ENCODE measurements around the gene GDF7. TPM values are rescaled to one million over a fixed set of nuclear protein-coding genes. Genes with fewer than 3 reads are reported as not detected.
A peak's percentile ranks its signal among the peaks of the same experiment; 100 is the strongest.

GDF7 gene
- total and polyA plus RNA-seq, 10 of the 15 experiments (the other 5 are each of a cell fraction or from before 2014, with no cell fraction given) = 0.02 to 0.11 (median 0.04) TPM; not detected in 1

GRCh38 chr2:20635113-20635510 lies 31.8 kb upstream of the GDF7 start (continued):
- TF ChIP-seq PBX3 (IDR thresholded peaks at IDR 0.05; ENCODE audit: insufficient replicate concordance, low read depth, low read length) (no peak), POU2F2 (IDR thresholded peaks at IDR 0.05; ENCODE audit: borderline replicate concordance, low read depth, low read length) (no peak), SP1 (IDR thresholded peaks at IDR 0.05; ENCODE audit: low read depth, low read length) (no peak)

GRCh38 chr2:20635675-20636584 lies 31.0 kb upstream of the GDF7 start:
- ChIA-PET POLR2A (interaction anchor here (1.2 to 3.3 kb wide), 2 partner anchors 40 to 191 kb away, joined by 6 to 13 read pairs; no protein-coding TSS in a partner anchor), RAD21 (ENCODE audit: unreplicated experiment) (interaction anchor here (0.7 to 6.3 kb wide), 9 partner anchors 14 to 293 kb away, joined by 3 to 107 read pairs (median 3); partner anchors contain the start of genes HS1BP3 and RHOB), CTCF (interaction anchor here (0.6 to 7.9 kb wide), 23 partner anchors 11 to 255 kb away, joined by 3 to 119 read pairs (median 4); partner anchors contain the start of genes HS1BP3 and RHOB), SMC1A (ENCODE audit: uncharacterized antibody, unreplicated experiment) (interaction anchor here (0.8 to 6.0 kb wide), 9 partner anchors 18 to 224 kb away, joined by 4 to 56 read pairs (median 5); partner anchors contain the start of gene RHOB)
- Histone ChIP-seq H4K20me1 (ENCODE audit: control insufficient read depth, insufficient read depth) (no peaks in the 10 kb centered on the region), H3K36me3 (ENCODE audit: control insufficient read depth in 2 of 2, insufficient read depth in 2 of 2, low read length in 1 of 2) (no peaks in the 10 kb centered on the region; a peak in 2 of 4 replicates), H3K9me3 (replicated peaks; ENCODE audit: control insufficient read depth, insufficient read depth, low read length) (no peaks in the 10 kb centered on the region), H3K27ac (ENCODE audit: control insufficient read depth, insufficient read depth) (no peak overlapping the region), H2AFZ (ENCODE audit: control insufficient read depth, low read depth, low read length) (no peak overlapping the region), H3K4me3 (no peak overlapping the region), H3K79me2 (ENCODE audit: control insufficient read depth, insufficient read depth, low read length) (no peaks in the 10 kb centered on the region), H3K4me2 (ENCODE audit: control insufficient read depth, insufficient read depth) (no peak overlapping the region), H3K4me1 (ENCODE audit: control insufficient read depth, insufficient read depth, low read length) (peaks cover 17% of the 10 kb centered on the region), H3K27me3 (replicated peaks in 1 of 2; ENCODE audit: control insufficient read depth in 2 of 2, insufficient read depth in 2 of 2, low read length in 1 of 2) (no peaks in the 10 kb centered on the region), H3K9ac (ENCODE audit: control insufficient read depth, insufficient read depth, low read length) (no peak overlapping the region)
- no peak for DNase-seq (ENCODE audit: low read depth, low spot score)
- FAIRE-seq = peak; percentile 44
- in situ Hi-C loops (cut with MboI) (no loop called here), intact Hi-C loops (cut with micrococcal nuclease; ENCODE audit: unreplicated experiment) (loop anchor here (1.0 kb wide), 2 partner anchors 40 to 193 kb away; no protein-coding TSS in a partner anchor)
- ATAC-seq = peak; percentile 95
- no TSS peak for BruUV-seq (replicated peaks)
- WGBS (ENCODE audit: insufficient coverage, insufficient replicate concordance, low lambda C conversion rate, missing lambda C conversion rate) = 44% methylated on average over 32 of the region's 32 CpGs
- TF ChIP-seq ZNF384 (IDR thresholded peaks at IDR 0.05; ENCODE audit: borderline replicate concordance, low read depth, low read length) (peak; percentile 44), RAD21 (IDR thresholded peaks at IDR 0.05; ENCODE audit: insufficient read depth, low read depth, low read length) (peak; percentile 98), CTCF (IDR thresholded peaks at IDR 0.05 in 2 of 3, conservative IDR thresholded peaks at IDR 0.05 in 1 of 3; ENCODE audit: control insufficient read depth in 2 of 3, extremely low read depth in 1 of 3, insufficient read depth in 1 of 3, low read depth in 3 of 3, low read length in 3 of 3) (peak; percentile 81 to 93 (median 88)), MAX (IDR thresholded peaks at IDR 0.05; ENCODE audit: low read depth, low read length) (no peak), DPF2 (IDR thresholded peaks at IDR 0.05) (0 out of 2 replicates have a peak, but pooled peaks have one; percentile 25), YY1 (IDR thresholded peaks at IDR 0.05; ENCODE audit: low read depth, low read length) (peak; percentile 89), PAX5 (IDR thresholded peaks at IDR 0.05; ENCODE audit: borderline replicate concordance, low read depth, low read length) (no peak), SMC3 (IDR thresholded peaks at IDR 0.05; ENCODE audit: borderline replicate concordance, low read length) (peak; percentile 98), ELK1 (IDR thresholded peaks at IDR 0.05; ENCODE audit: low read depth, low read length) (no peak), RB1 (IDR thresholded peaks at IDR 0.05; ENCODE audit: borderline replicate concordance) (0 out of 2 replicates have a peak, but pooled peaks have one; percentile 57), CHD2 (IDR thresholded peaks at IDR 0.05; ENCODE audit: borderline replicate concordance, low read depth, low read length) (no peak), HDGF (IDR thresholded peaks at IDR 0.05) (0 out of 2 replicates have a peak, but pooled peaks have one; percentile 39), SREBF1 (IDR thresholded peaks at IDR 0.05; ENCODE audit: low read length) (no peak)
